NCI-H128 (cell line): ENCODE results near the gene PTPRG.

Experiments used
- DNase-seq: peaks from one replicate; lab custom pipeline; 2025; ENCODE audit not compliant: unreplicated experiment; lab: John Stamatoyannopoulos, UW

Gene PTPRG

GRCh38 chr3:61562042-61562720, 810 bp downstream of the PTPRG start:
- no peak for DNase-seq

DNA sequence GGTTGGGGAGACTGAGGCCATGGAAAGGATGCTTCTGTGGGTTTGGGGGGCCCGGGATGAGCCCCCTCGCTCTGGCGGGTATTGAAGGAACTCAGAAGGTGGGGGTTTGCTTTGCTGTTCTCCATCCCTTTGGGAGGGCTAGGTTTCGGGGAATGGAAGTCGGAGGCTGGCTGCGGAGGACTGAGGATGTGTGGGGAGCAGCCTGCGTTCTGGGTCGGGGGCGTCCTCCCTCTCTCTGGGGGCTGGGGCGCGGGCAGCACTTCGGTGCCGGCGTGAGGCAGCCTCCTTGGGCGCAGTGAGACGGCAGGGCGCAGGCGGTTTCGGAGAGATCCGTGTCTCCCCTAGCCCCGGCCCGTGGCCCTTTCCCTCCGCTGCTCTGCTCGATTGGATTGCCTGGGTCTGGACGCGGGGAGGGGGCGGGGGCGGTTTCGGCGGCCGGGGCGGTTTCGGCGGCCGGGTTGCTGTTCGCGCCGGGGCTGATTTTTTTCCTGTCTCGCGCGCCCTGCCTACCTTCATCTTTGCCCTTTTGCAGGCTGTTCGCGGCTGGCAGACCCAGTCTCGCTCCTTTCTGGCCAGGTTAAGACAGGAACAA, 1.4 kb downstream of the PTPRG start:
- DNase-seq: no peak

DNA sequence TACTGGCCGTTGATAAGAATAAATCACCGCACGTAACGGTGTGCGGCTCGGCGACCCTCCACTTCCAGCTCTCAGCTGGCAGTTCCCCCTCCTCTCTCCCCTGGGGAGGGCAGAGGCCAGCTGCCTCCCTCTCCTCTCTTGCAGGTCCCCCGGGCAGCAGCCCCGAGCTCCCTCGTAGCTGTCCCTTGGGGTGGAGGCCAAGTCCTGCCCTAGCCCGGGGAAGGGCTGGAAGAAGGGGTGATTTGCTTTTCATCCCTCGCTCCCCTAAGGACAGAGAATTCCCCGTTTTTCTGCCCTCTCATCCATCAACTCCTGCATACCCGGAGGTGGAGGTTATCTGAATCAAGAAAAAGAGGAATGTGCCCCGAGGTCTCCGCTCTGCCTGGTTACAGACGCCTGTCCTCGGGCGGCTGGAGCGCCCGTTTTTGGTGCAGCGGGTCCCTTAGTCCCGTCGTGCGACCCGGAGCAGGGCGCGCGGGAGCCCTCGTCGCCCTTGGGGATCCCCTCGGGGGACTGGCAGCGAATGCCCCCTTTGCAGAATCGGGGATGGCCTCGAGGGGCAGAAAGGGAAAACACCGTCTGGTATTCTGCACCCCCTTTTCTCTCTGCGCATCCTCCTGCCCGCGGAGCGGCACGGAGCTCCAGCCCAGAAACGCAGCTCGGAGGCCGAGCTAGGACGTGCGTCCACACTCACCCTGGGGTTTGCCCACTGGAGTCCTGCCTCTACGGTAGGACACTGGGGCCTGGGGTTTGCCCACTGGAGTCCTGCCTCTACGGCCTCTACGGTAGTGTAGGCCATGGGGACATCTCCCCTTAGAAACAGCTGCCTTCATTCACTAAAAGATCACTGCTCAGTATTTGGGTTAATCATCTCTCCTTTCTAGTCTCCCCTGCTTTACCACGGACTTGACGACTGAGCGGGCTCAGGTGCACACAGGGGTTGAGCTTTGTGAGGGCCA, 2.2 kb downstream of the PTPRG start:
- DNase-seq: no peak

DNA sequence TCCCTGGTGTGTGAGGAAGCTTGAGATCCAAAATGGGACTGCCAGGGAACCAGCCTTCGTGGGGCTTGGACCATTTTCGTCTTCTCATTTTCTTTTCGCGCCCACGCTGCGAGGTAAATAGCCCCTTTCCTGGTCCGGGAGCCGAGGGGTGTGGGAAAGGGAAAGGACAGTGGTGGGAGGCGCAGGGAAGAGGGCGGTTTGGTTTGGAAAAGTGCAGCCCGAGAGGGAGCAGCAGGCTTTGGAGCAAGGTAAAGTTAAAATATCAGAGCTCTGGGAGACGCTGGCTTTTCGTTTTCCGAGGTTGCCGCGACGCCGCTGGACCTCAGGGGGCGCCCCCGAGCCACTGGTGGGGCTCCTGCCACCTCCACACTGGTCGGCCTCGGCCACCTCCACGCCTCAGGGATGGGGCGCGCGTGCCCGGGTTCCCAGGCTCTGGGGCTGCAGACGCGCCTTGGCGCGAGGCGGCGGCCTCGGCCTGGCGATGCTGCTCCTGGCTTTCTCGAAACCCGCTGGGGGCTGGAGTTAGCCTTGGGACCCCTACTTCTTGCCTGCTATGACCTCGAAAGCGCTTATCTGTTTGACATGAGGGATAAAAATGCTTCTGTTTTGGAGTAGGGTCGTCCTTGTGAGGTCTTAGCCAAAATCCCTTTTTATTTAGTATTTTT, 3.2 kb downstream of the PTPRG start:
- no peak for DNase-seq

- DNase-seq: no peak
Measured at GRCh38 chr3:61565569-61565968, 4.2 kb downstream of the PTPRG start.

DNA sequence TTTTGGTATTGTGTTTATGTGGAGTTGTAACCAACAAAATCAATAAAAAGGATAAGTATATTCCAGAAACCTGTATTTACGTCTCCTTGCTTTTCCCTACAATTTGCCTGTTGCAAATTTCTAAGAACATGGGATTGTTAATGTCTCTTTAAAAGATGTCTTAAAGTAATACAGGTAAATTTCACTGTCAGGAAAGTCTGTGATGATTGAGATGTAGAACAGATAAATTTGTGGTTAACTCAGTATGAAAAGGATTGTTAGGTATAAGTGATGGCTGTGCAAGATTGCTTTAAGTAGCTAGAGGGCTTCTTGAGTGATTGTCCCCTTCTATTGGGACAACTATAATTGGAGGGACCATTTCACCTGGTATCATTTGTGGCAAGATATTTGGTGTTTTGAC, 6.8 kb downstream of the PTPRG start:
- no peak for DNase-seq

GRCh38 chr3:61569856-61570580, 8.6 kb downstream of the PTPRG start:
- no peak for DNase-seq

- no peak for DNase-seq
Measured at GRCh38 chr3:61570813-61571212, 9.4 kb downstream of the PTPRG start.

DNA sequence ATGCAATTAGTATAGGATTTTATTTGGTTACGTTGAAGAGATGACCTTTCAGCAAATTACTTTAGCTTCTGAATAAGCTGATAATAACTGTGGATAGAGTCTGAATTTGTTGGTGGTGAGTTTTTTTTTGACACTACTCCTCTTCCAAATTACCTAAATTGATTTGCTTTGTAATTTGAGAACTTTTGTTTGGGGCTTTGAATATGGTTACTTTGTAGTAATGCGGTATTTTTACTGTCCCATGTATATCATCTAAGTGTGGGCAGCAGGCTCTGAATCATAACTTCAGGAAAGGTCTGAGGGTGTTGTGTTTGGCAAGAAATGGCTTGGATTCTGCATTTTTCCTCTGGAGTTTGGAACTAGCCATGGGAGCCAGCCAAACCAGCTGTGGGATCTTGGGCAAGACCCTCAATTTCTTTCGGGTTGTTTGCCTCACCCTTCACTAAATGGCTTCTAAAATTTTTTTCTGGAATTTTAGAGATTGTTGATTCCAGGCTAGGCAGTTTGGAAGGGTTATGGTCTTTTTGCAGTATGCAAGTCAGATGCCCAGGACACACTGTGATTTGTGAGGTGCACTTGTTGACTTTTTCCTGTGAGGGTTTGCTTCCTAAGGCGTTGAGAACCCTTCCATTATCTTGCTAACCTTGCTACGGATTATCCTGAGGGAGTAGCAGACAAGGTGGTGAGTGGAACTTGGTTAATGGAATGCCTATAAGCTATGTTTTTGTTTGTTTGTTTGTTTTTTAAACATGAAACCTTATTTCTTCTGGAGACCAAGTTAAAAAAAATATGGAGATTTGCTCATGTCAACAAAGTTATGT, 10.4 kb downstream of the PTPRG start:
- DNase-seq: no peak

- DNase-seq: no peak
Measured at GRCh38 chr3:61572879-61573278, 11.5 kb downstream of the PTPRG start.

DNA sequence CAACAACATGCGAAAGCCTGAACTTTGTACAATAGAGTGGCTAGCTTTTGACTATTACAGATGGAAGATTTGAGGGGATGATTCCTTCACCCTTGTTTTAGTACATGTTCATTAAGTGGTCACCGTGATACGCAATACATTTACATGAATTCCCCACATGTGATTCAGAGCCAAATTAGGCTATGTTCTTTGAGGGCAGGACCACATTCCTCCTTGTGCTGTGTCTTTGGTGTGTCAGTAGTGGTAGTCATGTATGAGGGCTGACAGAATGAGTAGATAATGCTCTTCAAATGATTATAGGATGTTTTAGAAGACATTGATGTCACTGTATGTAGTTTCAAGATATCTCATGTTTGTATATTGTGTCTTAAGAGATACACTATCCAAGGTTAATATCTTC, 12.1 kb downstream of the PTPRG start:
- no peak for DNase-seq

- no peak for DNase-seq
Measured at GRCh38 chr3:61574854-61575253, 13.5 kb downstream of the PTPRG start.

GRCh38 chr3:61575893-61576292, 14.5 kb downstream of the PTPRG start:
- DNase-seq: no peak

- no peak for DNase-seq
Measured at GRCh38 chr3:61577760-61578159, 16.4 kb downstream of the PTPRG start.

DNA sequence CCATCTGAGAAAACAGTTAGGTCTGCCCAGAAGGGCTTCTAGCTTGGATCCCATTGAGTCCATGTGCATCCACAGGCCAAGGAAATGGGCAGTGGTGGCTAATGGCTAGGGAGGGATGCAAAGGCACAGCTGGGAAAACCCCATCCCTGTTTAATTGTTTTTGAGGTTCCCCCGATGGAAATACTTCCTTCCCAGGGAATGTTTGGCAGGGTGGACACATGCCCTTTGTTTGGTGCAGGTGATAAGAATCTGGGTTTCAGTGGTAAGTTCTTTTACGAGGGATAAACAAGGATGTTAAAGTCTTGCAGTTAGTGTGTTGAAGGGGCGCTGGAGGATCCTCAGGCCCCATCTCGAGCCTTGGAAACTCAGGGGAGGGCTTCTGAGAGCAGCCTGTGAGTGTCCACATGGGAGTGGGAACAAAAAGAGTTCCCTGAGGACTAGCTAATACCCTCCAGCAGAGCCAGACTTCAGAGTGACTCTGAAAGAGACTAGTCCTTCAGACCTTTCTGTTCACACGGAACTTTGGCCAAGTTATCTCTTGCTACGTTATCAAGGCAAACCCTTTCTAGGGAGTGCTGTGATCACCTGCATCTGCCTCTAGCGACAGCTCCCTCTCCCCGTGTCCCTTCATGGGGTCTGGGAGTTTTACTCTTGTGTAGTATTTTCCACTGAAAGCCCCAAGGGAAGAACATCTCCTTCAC, 17.4 kb downstream of the PTPRG start:
- no peak for DNase-seq

- no peak for DNase-seq
Measured at GRCh38 chr3:61579685-61580084, 18.3 kb downstream of the PTPRG start.

DNA sequence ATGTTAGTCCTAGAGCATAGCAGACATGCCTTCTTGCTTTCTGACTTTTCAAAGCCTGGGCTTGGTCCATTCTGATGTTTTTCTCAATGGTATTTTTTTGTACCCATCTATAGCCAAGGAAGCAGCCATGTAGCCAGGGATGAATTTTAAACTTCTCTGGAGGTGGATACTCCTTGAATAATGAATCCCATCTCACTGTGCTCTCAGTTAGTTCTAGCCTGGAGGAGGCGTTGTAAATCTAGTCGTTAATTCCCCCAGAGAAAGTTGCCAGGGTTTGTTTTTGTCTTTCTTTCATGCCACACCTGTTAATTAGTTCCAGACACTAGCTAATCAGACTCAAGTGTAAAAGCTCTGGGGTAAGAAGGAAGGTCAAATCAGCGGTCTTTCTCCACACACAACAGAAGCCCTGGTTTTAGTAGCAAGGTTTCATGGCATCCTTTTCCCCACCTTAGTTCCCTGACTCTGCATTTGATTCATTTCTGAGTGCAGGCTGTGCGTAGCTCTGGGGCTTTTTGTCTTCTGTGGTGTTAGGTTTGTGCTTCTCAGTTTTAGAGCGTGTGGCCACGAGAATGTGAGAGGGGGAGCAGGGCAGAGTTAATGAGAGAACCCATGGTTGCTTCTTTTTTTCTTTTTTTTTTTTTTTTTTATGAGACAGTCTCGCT, 19.7 kb downstream of the PTPRG start:
- DNase-seq: no peak

DNA sequence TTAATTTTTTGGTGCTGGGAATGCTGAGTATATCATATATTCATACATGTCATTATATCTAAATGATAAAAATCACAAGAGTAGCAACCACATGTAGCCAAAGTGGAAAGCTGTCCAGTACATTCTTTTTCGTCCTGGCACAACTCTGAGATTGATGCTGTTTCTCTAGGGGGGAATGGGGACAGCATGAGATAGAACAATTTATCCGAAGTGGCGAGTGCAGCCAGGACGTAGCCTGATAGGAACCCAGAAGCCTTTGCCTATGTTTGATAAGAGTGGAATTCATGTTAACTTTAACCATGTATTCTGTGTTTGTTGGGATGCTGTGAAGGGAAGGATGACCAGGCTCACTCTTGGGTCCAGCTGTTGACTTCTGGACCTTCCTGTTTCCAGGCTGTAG, 20.9 kb downstream of the PTPRG start:
- no peak for DNase-seq

DNA sequence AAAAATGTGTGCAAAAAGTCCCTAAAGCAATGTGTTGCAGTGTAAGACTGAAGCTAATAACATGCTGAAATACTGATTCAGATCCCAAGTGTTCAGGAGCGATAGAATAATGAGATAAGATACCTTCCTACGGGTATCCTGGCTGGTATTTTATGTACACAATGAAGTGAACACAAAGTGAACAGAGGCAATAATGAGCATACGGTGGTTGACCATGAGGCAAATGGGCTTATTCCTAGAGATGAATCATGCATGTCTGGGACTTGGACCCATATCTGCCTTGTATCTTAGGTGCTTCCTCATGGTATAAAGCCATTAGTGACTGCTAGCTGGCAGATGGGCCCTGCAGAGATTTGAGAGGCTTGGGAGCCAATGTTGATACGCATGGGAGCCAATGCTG, 21.5 kb downstream of the PTPRG start:
- DNase-seq: no peak
